M059J (cell line): ENCODE results near the gene PLS3. TPM values are rescaled to one million over a fixed set of nuclear protein-coding genes. Genes with fewer than 3 reads are reported as not detected.

Experiments used
- DNase-seq: peaks from one replicate; pipeline ENCODE4 v3.0.0-alpha.2; 2012; ENCODE audit warnings: low read depth
- total RNA-seq: library from RNA; depleted of rRNA; stranded (reverse); fragments of >200 nt; shearing (Covaris generic); gene quantifications from 2 replicates; pipeline ENCODE4 v1.2.3, GENCODE V29; 2014

The PLS3 gene
- total RNA-seq, 1 experiment from 2014 or later: 544 TPM

DNA sequence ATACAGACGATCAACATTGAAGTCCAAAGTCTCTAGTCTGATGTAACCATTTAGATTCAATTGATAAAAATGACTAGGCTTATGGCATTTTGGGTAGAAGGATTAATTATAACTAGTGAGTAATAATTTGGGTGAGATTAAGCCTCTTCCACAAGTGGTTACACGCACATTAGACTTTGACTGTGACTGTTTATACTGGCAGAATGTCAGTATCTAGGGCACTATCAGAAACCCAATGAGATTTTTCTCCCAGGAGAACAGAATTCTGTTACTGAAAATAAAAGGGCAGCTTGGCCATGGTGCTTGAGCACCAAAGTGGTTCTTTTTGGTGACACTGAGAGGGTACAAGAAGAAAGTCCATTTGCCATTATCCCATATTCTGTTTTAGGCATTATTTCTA is 3.3 kb downstream of the PLS3 start:
- peak; percentile 79 for DNase-seq

DNA sequence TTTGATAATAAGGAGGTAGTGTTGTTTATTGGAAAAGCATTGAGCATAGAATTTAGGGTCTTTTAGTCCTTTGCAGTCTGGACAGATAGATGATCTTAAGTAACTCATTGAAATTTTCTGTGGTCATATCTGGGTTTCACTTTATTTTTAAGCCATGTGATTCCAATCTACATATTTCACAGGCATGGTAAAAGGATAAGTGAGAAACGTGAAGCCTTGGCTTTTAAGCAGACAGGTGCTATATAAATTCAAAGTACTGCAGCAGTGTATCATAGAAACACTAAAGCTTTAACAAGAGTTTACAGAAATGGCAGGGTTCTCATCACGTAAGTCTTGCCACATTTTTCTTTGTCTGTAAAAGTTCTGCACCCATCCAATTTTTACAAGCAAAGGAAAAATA is 4.9 kb downstream of the PLS3 start:
- DNase-seq: no peak

DNA sequence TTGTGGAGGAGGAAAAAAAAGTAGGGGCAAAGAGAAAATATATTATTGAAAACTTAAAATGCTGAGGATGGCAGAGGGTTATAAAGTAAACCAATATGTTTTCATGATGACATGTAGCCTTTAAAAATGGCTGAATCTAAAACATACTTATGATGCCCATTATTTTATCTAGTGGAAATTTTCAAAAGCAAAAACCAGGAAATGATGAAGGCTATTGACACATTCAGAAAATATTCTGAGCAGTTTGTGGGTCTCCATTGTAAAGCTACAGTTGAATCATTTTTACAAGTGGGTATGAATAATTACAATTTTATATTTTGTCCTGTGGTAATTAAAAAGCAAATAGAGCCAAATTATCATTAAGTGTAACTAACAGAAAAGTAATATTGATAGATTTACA is 10.7 kb downstream of the PLS3 start:
- peak; percentile 49 for DNase-seq

DNA sequence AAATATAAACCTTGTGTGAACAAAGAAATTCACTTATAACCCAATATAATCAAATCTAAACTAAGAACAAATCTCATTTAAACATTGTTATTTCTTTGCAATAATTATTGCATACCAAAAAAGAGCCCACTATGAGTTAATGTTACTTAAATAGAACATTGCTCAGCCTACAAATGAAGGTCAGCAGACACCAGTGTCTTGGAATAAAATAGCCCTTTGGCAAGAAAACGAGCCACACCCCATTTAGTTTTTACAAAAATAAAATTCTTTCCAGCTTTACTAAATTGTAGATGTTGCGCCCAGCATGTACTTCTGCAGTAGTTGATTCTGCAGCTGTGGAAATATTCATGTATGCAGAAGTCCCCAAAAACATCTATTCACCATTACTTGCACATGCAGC is 12.2 kb downstream of the PLS3 start:
- DNase-seq: no peak

- DNase-seq: no peak
Measured at GRCh38 chrX:115576676-115577075, 15.7 kb downstream of the PLS3 start.

DNA sequence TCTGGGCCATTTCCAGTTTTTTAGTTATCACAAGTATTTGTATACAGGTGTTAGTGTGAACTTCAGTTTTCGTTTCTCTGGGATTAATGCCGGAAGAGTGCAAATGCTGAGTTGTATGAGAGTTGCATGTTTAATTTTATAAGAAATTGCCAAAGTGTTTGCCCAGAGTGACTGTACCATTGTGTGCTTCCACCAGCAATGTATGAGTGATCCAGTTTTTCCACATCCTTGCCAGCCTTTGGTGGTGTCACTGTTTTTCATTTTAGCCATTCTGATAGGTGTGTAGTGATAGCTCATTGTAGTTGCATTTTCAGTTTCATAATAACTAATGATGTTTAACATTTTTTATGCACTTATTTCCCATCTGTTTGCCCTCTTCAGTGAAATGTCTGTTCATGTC is 18.4 kb downstream of the PLS3 start:
- DNase-seq: peak; percentile 50

GRCh38 chrX:115579786-115580294 is 18.9 kb downstream of the PLS3 start:
- DNase-seq: no peak

DNA sequence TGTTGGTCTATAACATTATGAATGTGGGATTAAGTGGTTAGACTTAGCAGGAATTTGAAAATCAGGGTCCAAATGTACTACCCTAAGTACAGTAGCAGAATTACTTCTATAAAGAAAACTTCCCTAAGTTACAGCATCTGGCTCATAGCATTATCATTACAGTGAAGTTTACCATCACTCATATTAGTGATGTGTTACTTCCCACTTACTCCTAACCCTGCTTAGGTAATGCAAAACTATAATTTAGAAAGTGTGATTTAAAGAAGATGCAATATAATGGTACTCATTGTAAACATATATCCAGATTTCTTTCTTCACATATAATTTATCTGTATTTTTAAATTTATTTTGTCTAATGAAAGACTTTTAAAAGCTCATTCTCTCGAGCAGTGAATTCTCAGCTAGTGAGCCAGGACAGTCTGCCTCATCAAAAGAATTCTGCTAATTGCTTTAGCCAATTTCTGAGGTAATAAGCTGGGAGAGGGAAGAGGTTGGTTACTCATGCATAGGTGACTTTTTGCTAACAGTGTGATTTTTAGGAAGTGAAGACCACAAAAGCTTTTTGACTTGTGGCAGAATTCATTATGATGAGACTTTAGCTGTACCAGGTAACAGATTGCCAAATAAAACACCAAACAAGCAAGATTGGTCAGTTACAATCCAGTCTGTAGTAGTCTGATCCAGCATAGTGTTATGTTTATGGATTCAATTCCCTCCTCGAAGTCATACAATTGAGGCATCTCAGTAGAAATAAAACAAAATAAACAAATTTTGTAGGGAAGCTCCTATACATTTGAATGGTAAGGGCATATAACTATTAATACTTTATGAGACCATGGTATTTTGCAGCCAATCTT is 21.0 kb downstream of the PLS3 start:
- DNase-seq: peak; percentile 56

DNA sequence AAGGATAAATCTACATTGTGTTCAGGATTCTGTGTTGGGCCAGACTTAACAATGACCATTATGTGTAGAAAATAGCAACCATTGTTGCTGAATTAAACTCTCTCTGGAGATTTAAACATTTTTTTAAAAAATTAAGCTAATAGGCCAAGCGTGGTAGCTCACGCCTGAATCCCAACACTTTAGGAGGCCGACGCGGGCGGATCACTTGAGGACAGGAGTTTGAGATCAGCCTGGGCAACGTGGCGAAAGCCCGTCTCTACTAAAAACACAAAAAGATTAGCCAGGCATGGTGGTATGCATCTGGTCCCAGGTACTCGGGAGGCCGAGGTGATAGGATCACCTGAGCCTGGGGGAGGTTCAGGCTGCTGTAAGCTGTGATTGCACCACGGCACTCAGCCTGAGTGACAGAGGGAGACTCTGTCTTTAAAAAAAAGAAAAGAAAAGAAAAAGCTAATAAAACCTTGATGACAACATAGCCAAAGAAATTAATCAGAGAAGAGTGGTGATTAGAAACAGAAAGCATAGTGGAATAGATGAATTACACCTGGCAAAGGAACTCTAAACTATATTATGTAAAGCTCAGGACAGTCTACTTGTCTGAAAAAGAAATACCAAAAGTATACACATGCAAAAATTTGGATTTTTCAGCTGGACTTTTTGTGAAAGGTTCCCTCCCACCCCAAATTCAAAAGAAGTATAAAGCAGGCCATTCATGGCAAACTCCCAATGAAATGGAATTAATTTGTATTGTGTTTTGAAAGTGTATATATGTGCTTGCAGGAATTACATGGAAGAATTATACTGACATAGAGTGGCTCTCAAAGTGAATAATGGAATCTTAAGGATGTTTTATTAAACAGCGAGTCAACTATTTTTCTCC is 21.9 kb downstream of the PLS3 start:
- no peak for DNase-seq

DNA sequence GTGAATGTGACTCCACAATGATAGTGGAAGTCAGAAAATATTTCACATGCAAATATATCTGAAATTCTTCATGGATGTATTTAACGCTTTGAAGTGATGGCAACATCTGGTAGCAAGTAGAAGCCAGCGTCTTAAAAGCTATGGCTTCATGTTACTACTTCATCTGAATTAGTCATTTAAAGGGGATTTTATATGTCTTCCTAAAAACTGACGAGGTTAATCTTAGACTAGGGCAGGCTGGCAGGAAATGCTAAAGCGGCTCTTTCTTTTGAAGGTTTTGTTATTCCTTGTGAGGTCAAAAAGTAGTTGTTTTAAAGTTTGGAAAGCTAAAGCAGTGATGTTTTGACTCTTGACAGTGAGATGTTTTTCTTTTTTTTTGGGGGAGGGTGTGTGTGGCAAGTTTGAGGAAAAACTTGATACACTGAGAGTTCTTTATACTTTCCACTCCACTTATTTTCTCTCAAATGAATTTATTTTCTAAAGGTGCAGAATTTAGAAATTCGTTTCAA is 22.6 kb downstream of the PLS3 start:
- DNase-seq: peak; percentile 69

DNA sequence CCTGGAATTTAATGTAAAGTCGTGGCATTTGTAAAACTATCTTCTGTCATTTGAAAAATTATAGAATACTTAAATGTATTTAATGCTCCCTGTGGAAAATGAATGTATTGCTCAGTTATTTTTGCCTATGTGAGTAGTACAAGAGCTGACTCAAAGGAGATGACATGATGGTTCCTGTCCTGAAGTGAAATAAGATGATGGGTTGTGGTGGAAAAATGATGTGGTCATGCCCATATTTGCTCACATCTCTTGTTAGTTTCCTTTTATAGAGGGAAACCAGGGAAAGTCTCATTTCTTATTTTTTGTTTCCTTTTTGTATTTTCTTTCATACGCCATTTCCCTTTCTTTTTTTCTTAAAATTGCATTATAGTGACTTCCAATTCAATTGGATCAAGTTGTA is 23.7 kb downstream of the PLS3 start:
- peak; percentile 80 for DNase-seq

- no peak for DNase-seq
Measured at GRCh38 chrX:115588179-115588578, 27.2 kb downstream of the PLS3 start.

DNA sequence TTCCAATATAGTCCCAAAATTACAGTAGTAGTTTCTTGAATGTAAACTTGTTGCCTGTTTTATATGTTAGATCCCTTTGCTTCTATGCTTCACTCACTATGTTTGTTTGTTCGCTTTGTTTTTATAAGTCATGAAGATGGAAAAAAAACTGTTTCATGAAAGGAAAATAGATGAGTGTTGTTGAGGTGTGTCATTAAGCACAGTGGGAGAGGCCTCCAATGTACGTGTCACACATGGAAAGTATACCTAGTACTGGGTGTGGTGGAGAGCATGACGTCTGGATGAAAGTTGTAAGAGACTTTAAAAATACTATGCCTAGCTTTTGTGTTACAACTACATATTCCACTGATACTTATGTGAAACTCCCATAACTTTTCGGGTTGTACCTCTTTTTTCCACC is 28.4 kb downstream of the PLS3 start:
- no peak for DNase-seq

DNA sequence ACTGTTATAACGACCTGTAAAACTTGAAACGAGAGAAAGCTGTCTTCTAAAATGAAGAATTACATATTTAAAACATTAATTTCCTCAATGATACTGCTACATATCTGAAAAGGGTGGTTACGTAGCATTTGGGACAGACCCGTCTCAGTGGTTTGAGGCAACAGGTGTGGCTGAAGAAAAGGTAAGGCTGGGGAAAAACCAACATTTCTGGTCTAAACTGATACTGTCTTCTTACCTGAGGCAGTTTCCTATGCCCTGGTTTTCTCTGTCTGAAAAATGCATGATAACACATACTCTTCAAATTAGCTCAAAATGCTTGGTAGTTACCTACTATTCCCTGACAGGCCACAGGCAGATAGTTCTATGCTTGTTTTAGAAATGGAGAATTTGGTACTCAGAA is 30.4 kb downstream of the PLS3 start:
- no peak for DNase-seq

GRCh38 chrX:115591856-115592842 is 31.2 kb downstream of the PLS3 start:
- DNase-seq: peak; percentile 68

DNA sequence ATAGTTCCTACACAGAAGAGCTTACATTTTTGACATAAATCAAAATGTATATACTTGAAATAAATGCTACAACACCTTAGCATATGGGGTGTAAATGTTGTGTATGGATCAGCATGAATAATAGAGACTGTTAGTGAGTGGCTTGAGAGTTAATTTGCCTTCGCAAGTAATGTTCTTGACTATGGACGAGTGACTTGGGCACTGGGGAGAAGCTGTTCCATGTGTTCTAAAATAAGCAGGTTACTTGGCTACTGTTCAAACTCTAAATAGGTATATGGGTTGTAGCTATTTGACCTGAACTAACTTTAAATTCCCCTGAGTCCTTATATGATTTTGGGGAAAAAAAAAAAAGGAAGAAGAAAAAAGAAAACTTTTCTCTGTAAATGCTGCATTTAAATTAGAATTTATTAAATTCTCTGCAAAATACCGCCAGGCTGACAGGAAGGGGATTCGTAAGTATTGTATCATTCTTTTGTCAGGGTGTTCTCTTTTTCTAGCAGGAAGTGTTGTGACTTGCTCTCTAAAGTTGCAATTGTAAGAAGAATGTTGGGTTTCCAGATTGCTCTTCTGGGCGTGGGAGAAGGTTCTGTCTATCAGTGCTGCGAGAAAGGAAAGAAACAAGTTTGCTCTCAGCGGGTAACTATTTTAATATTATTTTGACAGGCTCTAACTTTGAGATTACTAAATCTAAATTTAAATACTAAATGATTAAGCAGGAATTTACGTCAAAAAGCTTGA is 32.2 kb downstream of the PLS3 start:
- DNase-seq: peak; percentile 77

DNA sequence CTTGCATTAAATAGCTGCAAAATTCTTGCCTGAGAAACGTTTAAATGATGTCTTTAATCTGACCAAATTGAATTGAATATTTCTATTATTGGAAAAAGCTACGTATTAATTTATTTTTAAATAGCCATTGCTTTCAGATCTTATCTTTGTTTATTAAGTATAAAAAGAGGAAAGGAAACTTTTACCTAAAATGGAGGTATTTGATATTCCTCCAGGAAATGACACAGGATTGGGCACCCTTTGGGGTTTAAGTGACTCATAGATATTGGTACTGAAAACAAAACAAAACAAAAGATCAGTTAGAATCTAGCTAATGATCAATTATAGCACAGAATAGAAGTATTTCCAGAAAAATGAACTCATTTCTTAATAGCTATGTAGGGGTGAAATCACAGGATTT is 34.1 kb downstream of the PLS3 start:
- peak; percentile 60 for DNase-seq

- no peak for DNase-seq
Measured at GRCh38 chrX:115598556-115598955, 37.6 kb downstream of the PLS3 start.

DNA sequence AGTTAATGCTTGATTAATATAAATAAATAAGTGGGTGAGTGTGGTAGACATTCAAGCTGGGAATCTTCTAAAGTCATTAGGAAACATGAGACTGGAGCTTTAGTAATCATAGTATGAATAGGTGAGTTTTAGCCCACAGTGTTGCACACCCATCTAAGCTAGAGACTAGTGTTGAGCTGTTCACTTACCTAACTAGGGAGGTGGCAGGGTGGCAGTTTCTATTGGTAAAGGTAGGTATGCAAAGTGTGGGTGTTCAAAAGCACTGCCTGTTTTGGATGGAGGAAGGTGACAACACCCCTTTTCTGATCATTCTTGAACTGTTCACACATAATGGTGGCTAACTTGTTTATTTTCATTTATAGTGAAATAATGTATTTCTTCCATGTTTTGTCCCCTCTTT is 41.3 kb downstream of the PLS3 start:
- peak; percentile 18 for DNase-seq

GRCh38 chrX:115602729-115603389 is 41.9 kb downstream of the PLS3 start:
- peak; percentile 81 for DNase-seq
